Ovary (tissue), 3 donors: ENCODE measurements around the gene CCDC121.

Experiments used
- CTCF ChIP-seq, 3 donors: fragments of 450-650 bp in 2 of 3; fragments of 200-600 bp in 1 of 3; IDR thresholded peaks; one replicate each; pipeline versions ENCODE4 v1.5.1 to v1.8.0; 2016 to 2022; ENCODE audit warnings: antibody characterized with exemption in 3 of 3, mild to moderate bottlenecking in 1 of 3
- EP300 ChIP-seq: sonication (generic); formaldehyde crosslinking; IDR thresholded peaks from one replicate; pipeline ENCODE4 v1.6.1; 2017; ENCODE audit warnings: antibody characterized with exemption
- POLR2A ChIP-seq: fragments of 450-650 bp; IDR thresholded peaks from one replicate; pipeline ENCODE4 v1.6.1; 2017; ENCODE audit warnings: antibody characterized with exemption, mild to moderate bottlenecking, moderate library complexity
- donor health status: DM: no; HTN: no; CAD: no.

DNA sequence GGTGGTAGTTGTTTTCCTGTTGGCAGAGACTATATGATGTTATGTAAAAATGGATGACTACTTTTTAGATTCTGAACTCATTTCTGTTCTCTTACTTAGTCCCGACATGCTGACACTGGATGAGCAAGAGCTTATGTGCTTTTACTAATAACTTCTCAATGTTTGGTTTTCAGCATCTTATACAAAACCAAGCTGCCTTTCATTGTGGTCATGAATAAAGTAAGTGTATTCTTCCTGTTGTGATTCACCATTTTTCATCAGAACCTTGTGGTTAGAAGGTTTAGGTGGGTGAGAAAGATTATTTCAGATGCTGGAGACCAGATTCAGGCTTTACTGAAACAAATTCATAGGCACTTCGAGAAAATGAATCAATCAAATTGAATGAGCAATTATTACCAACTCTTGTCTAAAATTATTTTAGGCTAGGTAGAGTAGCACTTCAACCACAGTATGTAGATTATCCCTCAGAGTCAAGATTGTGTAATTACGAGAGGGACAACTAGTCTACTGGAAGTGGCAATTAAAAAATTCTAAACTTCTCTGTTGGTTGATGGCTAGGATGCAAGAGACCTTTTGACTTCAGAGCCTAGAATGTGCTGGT, 9.3 kb upstream of the CCDC121 start:
- TF ChIP-seq CTCF (IDR thresholded peaks at IDR 0.05) (no peak), POLR2A (no peak), EP300 (no peak)
